Fibroblast of skin of right quadriceps (primary cell): ENCODE results near the gene PLPP1.
"Not testable (repeated sequence)": the region's sequence is repeated elsewhere in the genome, so short reads cannot be mapped to it uniquely, and the experiment has no call there.

Experiments
- DNase-seq: peaks from one replicate; pipeline ENCODE4 v3.0.0-alpha.2; 2013

The PLPP1 gene

GRCh38 chr5:55544341-55544740 is 9.6 kb upstream of the PLPP1 start:
- peak; percentile 42 for DNase-seq

GRCh38 chr5:55541056-55541635 is 6.4 kb upstream of the PLPP1 start:
- no peak for DNase-seq

- DNase-seq, result no peak
Measured at GRCh38 chr5:55540525-55540924, 5.8 kb upstream of the PLPP1 start.

GRCh38 chr5:55540024-55540423 is 5.3 kb upstream of the PLPP1 start:
- peak; percentile 41 for DNase-seq

GRCh38 chr5:55538661-55539060 is 3.9 kb upstream of the PLPP1 start:
- DNase-seq, result no peak

- DNase-seq, result not testable (repeated sequence)
Measured at GRCh38 chr5:55537315-55537714, 2.6 kb upstream of the PLPP1 start.

- no peak for DNase-seq
Measured at GRCh38 chr5:55535199-55535905, 588 bp upstream of the PLPP1 start.

GRCh38 chr5:55533521-55534435 is 986 bp downstream of the PLPP1 start:
- peak; percentile 50 for DNase-seq

- DNase-seq, result no peak
Measured at GRCh38 chr5:55530669-55531068, 4.1 kb downstream of the PLPP1 start.

- DNase-seq, result no peak
Measured at GRCh38 chr5:55524816-55525215, 9.9 kb downstream of the PLPP1 start.

GRCh38 chr5:55523293-55523692 is 11.5 kb downstream of the PLPP1 start:
- DNase-seq, result no peak

GRCh38 chr5:55521881-55522280 is 12.9 kb downstream of the PLPP1 start:
- no peak for DNase-seq

GRCh38 chr5:55520117-55520839 is 14.5 kb downstream of the PLPP1 start:
- DNase-seq, result no peak

- no peak for DNase-seq
Measured at GRCh38 chr5:55518831-55519390, 15.9 kb downstream of the PLPP1 start.

GRCh38 chr5:55517804-55518203 is 17.0 kb downstream of the PLPP1 start:
- DNase-seq, result no peak

- no peak for DNase-seq
Measured at GRCh38 chr5:55511010-55511409, 23.8 kb downstream of the PLPP1 start.

GRCh38 chr5:55510523-55510880 is 24.3 kb downstream of the PLPP1 start:
- DNase-seq, result no peak

GRCh38 chr5:55509796-55510522 is 24.8 kb downstream of the PLPP1 start:
- DNase-seq, result peak; percentile 45

- no peak for DNase-seq
Measured at GRCh38 chr5:55509097-55509496, 25.7 kb downstream of the PLPP1 start.

- no peak for DNase-seq
Measured at GRCh38 chr5:55507574-55507973, 27.2 kb downstream of the PLPP1 start.

GRCh38 chr5:55505711-55506110 is 29.1 kb downstream of the PLPP1 start:
- DNase-seq, result not testable (repeated sequence)

GRCh38 chr5:55503917-55504316 is 30.8 kb downstream of the PLPP1 start:
- not testable (repeated sequence) for DNase-seq
